HG03108 (cell line): ENCODE data around the gene ADGRG7.

Experiments
- ATAC-seq: cut with Tn5 transposase; IDR thresholded peaks from one replicate; pipeline ENCODE4 v1.9.1; 2021; ENCODE audit warnings: moderate library complexity; ENCODE audit not compliant: unreplicated experiment

Gene ADGRG7

GRCh38 chr3:100600181-100601042 is 9.0 kb upstream of the ADGRG7 start:
- ATAC-seq = no peak

DNA sequence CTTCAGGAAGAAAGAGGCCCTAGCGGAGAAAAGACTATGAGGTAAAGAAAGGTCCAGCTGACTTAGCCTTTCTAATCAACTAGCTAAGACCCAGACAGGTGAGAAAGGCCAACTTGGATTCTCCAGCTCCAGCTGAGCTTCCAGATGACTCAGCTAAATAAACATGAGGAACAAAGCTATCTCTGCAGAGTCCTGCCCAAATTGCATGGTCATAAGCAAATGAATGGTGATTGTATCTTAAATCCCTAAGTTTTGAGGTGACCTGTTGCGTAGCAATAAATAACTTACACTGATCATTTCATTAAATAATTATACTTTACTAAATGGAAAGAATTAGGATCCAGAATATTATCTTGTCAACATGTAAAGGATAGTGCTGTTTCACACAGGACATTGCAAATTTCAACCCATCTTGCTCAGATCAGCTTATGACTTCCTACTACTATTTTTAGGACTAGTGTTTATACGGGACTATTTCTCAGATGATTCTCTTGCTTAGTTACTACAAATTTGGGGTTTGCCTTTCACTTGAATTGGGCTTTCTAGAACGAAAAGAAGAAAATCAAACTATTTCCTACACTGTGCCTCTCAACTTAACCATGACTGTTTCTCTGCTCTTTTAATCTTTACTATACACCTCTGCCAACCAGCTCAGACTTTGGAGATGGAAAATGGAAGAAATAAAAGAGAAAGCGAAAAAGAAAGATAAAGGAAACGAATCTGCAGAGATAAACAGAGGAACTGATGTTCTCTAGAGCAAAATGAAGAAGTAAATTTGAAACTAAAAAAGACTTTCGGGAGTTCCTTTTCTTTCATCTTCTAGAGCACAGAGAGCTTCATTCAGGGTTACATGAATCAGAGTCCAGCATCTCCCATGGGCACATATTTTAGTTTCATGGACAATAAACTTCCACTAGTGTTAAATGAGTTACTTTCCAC is 6.6 kb upstream of the ADGRG7 start:
- ATAC-seq = peak; percentile 27

DNA sequence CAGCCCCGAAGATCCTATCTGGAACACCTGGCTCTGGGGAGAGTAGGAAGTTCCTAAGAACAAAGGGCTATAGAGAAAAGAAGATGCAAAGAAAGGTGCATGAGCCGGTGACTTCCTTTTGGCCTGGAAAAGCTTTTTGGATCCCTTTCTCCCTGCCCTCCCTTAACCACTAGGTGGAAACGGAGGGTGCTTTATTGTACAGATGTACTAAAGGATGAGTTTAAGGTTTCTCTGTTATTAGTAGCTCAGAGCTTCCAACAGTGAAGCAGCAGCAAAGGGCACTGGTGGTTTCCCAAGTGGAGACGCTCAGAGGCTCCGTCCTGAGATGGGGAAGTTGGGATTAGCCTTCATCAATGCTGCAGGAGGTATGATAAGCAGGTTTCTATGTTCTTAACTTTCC is 5.9 kb upstream of the ADGRG7 start:
- peak; percentile 31 for ATAC-seq

DNA sequence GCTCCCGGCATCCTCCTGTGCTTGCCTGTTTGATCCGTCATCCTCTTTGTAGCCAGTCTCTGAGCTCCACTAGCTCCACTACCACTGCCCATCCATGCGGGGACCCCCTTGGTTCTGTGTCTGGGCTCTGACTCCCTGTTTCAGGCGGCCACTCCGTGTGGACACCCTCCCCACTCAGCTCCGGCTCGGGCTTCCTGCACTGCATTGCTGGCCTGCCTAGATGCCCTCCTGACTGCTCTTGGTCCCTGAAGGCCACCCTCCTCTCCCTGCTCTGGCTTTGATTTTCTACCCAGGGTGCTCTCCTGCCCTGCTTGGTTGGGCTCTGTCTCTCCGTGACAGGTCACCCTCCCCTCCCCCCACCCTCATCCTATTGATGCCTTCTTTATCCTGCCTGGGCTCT is 4.0 kb upstream of the ADGRG7 start:
- ATAC-seq = no peak

DNA sequence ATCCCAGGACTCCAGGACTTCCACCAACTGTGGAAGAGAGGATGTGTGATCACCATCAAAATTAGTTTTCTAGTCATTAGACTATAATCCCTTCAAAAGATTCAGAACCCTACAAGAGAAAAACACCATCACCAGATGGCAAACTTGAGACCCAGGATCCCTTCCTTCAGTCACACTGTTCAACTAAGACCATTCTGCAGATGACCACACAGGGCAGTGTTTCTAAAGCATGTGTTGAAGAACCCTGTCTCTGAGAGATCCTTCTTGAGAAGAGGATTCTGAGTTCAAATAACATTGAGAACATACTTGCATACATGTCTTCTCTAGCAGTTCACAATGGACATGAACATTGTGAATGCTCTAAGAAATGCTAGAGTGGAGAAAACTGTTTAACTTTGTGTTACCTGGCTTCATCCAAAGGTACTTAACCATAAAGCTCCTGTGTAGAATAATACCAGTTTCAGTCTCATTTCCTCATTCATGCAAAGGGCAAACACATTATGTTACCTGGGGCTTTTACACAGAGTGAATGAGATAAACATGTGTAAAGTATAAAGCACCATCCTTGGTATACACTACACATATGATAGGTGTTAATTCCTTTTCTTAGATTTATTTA is 2.4 kb upstream of the ADGRG7 start:
- peak; percentile 81 for ATAC-seq

DNA sequence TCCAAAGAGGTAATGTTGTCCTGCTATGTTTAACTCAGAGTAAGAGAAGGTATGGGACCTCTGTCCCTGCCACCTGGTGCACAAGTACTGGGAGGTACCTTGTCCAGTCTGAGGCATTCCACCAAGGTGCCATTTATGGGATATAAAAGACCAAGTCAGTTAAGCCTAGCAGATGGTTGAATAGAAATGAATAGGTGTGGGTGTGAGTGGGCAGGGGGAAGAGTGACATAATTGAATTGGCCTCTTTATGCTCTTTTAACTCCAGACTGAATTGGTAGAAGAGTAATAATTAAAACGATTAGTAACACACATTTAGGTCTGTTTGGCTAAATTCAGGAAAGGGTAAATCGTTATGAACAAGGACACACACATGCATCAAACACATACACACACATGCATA is 562 bp downstream of the ADGRG7 start:
- ATAC-seq = no peak

GRCh38 chr3:100611221-100611620 is 1.8 kb downstream of the ADGRG7 start:
- no peak for ATAC-seq

GRCh38 chr3:100613721-100614390 is 4.5 kb downstream of the ADGRG7 start:
- ATAC-seq = peak; percentile 53

DNA sequence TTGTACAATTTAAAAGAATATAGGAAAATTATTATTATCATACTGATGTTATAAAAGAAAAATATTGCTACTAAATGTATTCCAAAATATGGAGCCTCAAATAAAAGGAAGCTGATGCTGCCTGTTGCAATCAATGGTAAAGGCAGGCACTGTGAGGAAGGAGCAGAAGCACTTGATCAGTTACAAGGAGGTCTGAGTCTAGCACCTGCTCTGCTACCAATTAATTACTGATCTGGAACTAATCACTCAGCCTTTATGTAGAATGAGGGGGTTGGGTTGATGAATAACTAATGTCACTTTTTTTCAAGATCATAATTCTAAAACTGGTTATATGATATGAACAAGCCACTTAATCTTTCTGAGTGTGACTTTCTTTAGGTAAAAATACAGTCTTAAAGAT is 5.5 kb downstream of the ADGRG7 start:
- peak; percentile 72 for ATAC-seq

GRCh38 chr3:100615684-100616083 is 6.3 kb downstream of the ADGRG7 start:
- no peak for ATAC-seq

GRCh38 chr3:100621251-100621650 is 11.8 kb downstream of the ADGRG7 start:
- ATAC-seq = no peak

GRCh38 chr3:100627491-100627890 is 18.1 kb downstream of the ADGRG7 start:
- ATAC-seq = no peak

- no peak for ATAC-seq
These were observed 20.2 kb downstream of the ADGRG7 start for GRCh38 chr3:100629421-100630127.

DNA sequence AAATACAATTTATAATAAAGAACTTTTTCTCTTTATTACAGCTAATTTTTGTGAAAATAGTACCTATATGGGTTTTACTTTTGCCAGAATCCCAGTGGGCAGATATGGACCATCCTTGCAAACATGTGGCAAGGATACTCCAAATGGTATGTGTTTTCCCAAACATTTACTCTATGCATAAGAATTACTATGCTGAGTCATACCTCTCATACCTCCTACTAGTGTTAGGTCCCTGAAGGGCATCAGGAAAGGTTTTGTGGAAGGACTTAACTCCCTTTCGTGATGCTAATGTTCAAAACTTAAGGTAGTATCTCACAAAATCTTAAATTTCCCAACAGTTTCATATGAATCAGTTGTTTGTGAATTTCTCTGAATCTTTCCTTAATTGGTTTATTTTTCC is 21.3 kb downstream of the ADGRG7 start:
- ATAC-seq = no peak

DNA sequence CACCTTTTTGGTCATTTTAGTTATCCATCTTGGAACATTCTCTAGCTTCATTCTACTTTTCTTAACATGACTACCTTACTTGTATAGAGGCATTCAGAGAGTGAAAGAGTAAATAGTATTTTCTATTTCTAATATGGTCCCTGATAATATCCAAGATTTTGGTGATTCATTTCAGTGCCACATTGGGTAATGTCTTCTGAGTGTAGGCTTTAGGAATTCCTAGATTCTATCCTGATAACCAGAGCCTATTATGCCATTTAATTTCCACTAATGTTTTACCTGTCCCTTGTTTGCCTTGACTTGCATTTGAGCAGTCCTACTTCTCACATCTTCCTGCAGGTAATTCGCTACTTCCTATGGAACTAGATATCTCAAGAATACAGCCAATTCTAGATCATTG is 21.8 kb downstream of the ADGRG7 start:
- ATAC-seq = no peak

DNA sequence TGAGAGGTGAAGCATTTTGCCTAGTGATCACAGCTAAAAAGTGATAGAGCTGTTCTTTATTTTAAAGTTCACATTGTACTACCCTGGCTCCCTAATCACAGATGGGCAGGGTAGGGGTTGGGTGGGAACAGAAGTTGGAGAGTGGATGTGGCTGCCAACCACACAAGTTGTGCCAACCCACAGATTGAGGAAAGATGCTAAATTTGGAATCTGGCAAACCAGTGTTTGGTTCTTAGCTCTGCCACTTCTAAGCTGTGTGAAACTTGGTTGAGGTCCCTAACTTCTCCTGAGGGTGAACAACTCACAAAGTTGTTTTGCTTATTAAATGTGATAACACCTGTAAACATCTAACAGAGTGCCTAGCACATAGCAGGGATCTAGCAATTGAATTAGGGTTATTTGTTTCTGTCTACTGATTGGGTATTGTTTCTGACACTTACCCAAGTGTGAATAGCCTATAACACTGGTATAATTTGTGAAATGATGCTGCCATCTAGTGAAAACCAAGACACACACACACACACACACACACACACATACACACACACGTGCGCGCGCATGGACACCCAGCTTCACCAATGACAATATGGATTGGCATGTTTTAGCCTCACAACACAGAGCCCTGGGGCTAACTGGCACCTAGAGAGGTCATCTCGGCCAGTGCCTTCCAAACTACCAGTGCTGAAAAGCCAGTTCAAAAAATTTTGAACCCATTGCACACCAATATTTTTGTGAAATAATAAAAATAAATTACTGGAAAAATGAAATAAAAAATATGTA is 25.3 kb downstream of the ADGRG7 start:
- ATAC-seq = peak; percentile 44

DNA sequence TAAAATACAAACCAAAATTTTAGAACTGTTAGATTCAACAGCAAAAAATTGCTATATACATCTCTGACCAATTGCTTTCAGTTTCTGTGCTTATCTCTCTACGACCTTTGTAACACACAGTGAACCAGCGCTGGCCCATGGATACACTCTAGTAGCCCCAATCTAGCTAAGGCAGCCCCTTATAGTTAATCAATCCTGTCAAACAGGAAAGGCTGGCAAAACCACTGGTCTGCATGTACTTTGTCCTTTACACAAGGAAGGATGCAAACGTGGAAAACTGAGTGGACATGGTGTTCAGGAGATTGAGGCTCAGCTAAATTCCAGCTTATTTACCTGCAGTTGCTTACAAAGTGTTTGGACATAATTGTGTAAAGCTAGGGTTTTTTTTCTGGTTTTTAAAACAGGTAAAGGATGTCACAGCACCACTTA is 25.9 kb downstream of the ADGRG7 start:
- ATAC-seq = no peak

GRCh38 chr3:100637197-100637631 is 27.8 kb downstream of the ADGRG7 start:
- no peak for ATAC-seq

GRCh38 chr3:100640633-100641032 is 31.2 kb downstream of the ADGRG7 start:
- no peak for ATAC-seq
